GM15510 (cell line): ENCODE measurements around the gene BMP6.

Experiments used
- POLR2A ChIP-seq: IDR thresholded peaks from 3 replicates; pipeline ENCODE4 v1.6.1; 2011; ENCODE audit warnings: borderline replicate concordance; ENCODE audit not compliant: insufficient read length; ENCODE audit errors: extremely low read depth

The BMP6 gene

DNA sequence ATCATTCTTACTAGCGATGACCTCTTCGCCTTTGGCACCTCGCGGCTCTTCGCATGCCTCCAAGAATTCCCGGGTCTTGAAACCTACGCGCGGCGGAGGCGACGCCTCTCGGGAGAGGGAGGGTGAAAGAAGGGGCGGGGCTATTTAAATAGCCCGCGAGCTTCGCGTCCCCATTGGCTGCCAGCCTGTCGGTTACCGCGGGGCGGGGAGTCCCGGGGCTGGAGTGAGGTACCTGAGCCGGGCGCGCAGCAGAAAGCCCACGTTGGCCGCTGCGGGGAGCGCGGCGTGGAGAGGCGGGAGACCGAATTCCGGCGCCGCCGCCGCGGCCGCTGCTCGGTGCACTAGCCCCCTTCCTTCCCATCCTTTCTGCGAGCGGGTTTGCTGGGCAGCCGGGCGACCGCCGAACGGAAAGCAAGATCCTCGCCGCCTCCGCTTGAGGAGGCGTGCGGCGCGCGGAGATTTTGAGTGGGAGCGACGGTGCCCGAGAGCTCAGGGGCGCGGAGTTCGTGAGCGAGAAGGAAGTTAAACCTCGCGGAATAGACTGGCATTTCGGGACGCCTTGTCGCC, at the start of gene BMP6:
TSS of gene BMP6 (plus strand) at position 251 of the 567 bp plus-strand sequence. CDS start 857 bp downstream, outside the sequence.
- TF ChIP-seq POLR2A, result no peak

DNA sequence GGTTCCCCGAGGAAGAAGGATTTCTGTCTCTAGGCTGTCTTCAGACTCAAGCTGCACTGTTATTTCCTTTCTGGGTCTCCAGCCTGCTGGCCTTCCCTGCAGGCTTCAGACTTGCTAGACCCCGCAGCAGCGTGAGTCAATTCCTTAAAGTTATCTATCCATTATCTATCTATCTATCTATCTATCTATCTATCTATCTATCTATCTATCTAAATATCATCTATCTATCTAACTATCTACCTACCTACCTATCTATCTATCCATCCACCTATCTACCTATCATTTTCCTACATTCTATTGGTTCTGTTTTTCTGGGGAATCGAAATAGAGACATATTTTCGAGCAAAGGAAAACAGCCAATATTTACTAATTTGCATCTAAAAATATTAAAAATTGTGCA, 48.7 kb upstream of the BMP6 start:
- no peak for TF ChIP-seq POLR2A

GRCh38 chr6:7680393-7681075, 45.4 kb upstream of the BMP6 start:
- TF ChIP-seq POLR2A, result no peak

DNA sequence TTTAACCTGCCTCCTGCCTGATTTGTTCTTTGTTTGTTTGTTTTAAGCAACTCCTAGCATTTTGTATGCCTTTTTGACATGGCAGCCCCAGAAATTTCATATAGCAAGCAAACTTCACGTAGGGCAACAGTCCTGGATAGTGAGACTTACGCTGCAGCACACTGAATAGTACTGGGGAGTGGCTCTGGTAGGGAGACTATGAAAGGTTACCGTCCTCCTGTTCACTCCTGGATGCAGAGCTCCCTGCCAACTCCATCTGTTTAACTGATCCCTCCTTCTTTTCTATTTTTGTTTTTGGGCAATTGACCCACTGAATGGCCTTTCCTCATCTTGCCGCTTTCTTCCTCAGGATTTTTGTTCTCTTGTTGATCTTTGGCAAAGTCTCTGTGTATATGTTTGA, 44.5 kb upstream of the BMP6 start:
- TF ChIP-seq POLR2A, result no peak

DNA sequence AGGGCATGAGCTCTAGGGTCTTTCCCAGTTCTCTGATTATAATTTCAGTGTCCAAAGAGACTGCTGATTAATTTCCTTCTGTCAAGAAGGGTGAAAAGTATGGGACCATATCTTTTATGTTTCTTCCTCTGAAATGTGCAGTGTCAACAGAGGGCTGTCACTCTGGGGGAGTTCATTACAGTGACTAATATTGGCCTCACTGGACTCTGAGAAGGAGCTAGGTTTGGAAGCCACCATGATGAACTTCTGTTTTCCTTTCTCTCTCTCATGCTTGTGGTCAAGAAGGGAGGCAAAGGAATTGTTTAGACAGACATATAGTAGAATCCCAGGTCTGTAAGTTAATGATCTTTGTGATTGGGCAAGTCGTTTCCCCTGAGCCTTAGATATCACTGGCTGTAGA, 41.8 kb upstream of the BMP6 start:
- no peak for TF ChIP-seq POLR2A

GRCh38 chr6:7684843-7685242, 41.1 kb upstream of the BMP6 start:
- no peak for TF ChIP-seq POLR2A

GRCh38 chr6:7685276-7685675, 40.6 kb upstream of the BMP6 start:
- no peak for TF ChIP-seq POLR2A

- TF ChIP-seq POLR2A, result no peak
Observed at GRCh38 chr6:7687145-7688111, 38.5 kb upstream of the BMP6 start.

GRCh38 chr6:7691021-7691420, 34.9 kb upstream of the BMP6 start:
- no peak for TF ChIP-seq POLR2A

- no peak for TF ChIP-seq POLR2A
Observed at GRCh38 chr6:7691675-7692452, 34.0 kb upstream of the BMP6 start.

GRCh38 chr6:7692453-7692784, 33.5 kb upstream of the BMP6 start:
- TF ChIP-seq POLR2A, result no peak

DNA sequence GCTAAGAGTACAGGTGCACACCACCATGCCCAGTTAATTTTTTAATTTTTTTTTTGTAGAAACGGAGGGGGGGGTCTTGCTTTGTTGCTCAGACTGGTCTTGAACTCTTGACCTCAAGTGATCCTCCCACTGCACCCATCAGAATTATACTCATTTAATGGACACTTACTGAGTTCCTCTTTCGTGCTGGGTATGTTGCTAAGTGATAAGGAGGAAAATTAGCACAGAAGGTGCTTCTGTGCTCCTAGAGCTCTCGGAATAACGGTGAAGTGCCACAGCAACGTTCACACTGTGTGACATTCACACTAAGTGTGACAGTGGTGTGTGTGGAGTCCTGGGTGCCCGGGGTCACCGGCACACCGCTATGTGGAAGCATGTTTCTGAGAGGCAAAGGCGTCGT, 32.1 kb upstream of the BMP6 start:
- no peak for TF ChIP-seq POLR2A

DNA sequence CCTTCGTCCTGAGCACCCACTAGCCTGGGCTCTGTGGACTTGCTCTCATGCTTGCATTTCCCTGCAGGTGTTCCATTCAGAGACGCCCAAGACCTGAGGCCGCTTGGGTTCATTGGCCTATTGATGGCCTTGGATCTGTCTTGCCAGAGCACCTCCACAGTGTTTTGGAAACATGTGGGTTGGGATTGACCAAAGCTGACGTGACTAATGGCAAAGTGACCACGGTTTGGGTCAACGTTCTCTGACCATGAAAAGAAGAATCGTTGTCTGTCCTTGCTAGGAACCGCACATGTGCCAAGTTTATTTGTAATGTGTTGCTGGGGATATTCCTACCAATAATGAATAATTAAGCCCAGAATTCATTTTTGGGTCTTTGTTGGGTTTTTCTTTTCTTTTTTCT, 29.8 kb upstream of the BMP6 start:
- no peak for TF ChIP-seq POLR2A

DNA sequence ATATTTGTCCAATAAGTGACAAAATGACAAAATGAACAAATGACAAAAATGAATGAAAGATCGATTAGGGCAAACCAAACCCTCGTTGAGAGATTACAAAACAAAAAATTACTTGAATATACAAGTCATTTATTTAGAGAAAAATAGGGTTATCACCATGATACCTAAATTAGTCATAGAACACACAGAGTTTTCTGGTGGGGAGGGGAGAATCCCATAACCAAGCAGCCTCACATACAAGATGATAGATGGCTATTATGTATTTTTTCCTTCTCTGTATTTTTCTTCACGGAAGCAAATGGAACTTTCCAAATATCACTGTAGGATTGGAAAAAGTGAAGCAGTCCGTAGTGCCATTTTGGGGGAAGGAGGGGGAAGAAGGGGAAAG, 28.5 kb upstream of the BMP6 start:
- TF ChIP-seq POLR2A, result no peak
